ENCODE data around the gene KRTAP9-9. TPM values are rescaled to one million over a fixed set of nuclear protein-coding genes. Genes with fewer than 3 reads are reported as not detected.

KRTAP9-9 gene
- total RNA-seq, 1 experiment from 2014 or later = not detected

DNA sequence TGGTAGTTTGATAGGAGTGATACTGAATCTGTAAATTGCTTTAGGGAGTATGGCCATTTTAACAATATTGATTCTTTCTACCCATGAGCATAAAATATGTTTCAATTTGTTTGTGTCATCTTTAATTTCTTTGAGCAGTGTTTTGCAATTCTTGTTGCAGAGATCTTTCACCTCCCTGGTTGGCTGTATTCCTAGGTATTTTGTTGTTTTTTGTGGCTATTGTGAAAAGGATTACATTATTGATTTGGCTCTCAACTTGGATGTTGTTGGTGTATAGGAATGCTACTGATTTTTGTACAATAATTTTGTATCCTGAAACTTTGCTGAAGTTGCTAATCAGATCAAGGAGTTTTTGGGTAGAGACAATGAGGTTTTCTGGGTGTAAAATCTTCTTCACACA, 3.2 kb downstream of the KRTAP9-9 start:
- Histone ChIP-seq H3K27me3 (ENCODE audit: insufficient read depth, low read length) (no peaks in the 10 kb centered on the region), H2BK12ac (ENCODE audit: insufficient read length, low read depth, low read length) (no peak overlapping the region), H3K4me2 (ENCODE audit: insufficient read depth, insufficient read length, low read length) (no peak overlapping the region), H3T11ph (ENCODE audit: low read length) (no peak overlapping the region), H4K5ac (ENCODE audit: insufficient read length, low read depth, low read length) (no peak overlapping the region), H3K79me1 (ENCODE audit: insufficient read depth, low read depth, low read length, poor library complexity, severe bottlenecking) (no peaks in the 10 kb centered on the region), H3K23ac (ENCODE audit: insufficient read length, low read depth, low read length) (no peak overlapping the region), H3K14ac (ENCODE audit: insufficient read depth, low read length) (no peak overlapping the region), H2BK120ac (ENCODE audit: low read depth, low read length, poor library complexity, severe bottlenecking) (no peak overlapping the region), H3K56ac (ENCODE audit: insufficient read length, low read depth, low read length) (no peak overlapping the region), H2AFZ (ENCODE audit: low read length) (no peak overlapping the region), H3K9ac (ENCODE audit: extremely low read depth, insufficient read length, low read length) (no peak overlapping the region), H3K4ac (ENCODE audit: low read depth, low read length) (no peak overlapping the region), H2BK5ac (ENCODE audit: insufficient read length, low read length) (no peak overlapping the region), H3K79me2 (ENCODE audit: insufficient read depth, low read length) (no peaks in the 10 kb centered on the region), H3K18ac (ENCODE audit: insufficient read length, low read depth, low read length) (no peak overlapping the region), H4K8ac (replicated peaks; ENCODE audit: insufficient read length, low read depth, low read length) (no peak overlapping the region), H2AK5ac (ENCODE audit: insufficient read length, low read length) (no peak overlapping the region), H4K20me1 (ENCODE audit: control insufficient read depth, insufficient read depth, insufficient read length) (no peaks in the 10 kb centered on the region), H2BK20ac (ENCODE audit: low read depth, low read length, poor library complexity, severe bottlenecking) (no peak overlapping the region), H4K91ac (ENCODE audit: insufficient read length, low read depth, low read length) (no peak overlapping the region), H3K4me1 (ENCODE audit: insufficient read depth, low read length) (no peaks in the 10 kb centered on the region), H3K27ac (ENCODE audit: insufficient read length, low read depth, low read length) (no peak overlapping the region), H3K9me3 (ENCODE audit: control insufficient read depth, low read depth, low read length) (no peaks in the 10 kb centered on the region), H2BK15ac (ENCODE audit: low read depth, low read length) (no peak overlapping the region), H3K23me2 (ENCODE audit: insufficient read length, low read depth, low read length, poor library complexity, severe bottlenecking) (no peaks in the 10 kb centered on the region)
- no peak for TF ChIP-seq CTCF (conservative IDR thresholded peaks at IDR 0.05)
- Mint-ChIP-seq H3K4me3 (no peak overlapping the region), H3K27me3 (ENCODE audit: low read depth) (peaks cover 14% of the 10 kb centered on the region), H3K4me1 (peaks cover 4 to 6% of the 10 kb centered on the region in 2 experiments), H3K36me3 (ENCODE audit: insufficient read depth in 1 of 3, low read depth in 3 of 3) (no peaks in the 10 kb centered on the region), H3K27ac (no peak overlapping the region), H3K9me3 (no peaks in the 10 kb centered on the region; a peak in 1 of 5 replicates)
- DNase-seq = no peak
